Stimulated activated CD8-positive, alpha-beta memory T cell treated with anti-CD3 and anti-CD28 coated beads, Interleukin-7, amount 100 ng/mL, for 4 hours (primary cell): ENCODE data around the gene ASMTL.
A peak's percentile ranks its signal among the peaks of the same experiment; 100 is the strongest.
"Not testable (repeated sequence)": the region's sequence is repeated elsewhere in the genome, so short reads cannot be mapped to it uniquely, and the experiment has no call there.

Experiments used
- DNase-seq, 2 donors: peaks; one replicate each; pipeline ENCODE4 v3.0.0-alpha.2; 2020; ENCODE audit warnings: low read depth in 2 of 2

Gene ASMTL

DNA sequence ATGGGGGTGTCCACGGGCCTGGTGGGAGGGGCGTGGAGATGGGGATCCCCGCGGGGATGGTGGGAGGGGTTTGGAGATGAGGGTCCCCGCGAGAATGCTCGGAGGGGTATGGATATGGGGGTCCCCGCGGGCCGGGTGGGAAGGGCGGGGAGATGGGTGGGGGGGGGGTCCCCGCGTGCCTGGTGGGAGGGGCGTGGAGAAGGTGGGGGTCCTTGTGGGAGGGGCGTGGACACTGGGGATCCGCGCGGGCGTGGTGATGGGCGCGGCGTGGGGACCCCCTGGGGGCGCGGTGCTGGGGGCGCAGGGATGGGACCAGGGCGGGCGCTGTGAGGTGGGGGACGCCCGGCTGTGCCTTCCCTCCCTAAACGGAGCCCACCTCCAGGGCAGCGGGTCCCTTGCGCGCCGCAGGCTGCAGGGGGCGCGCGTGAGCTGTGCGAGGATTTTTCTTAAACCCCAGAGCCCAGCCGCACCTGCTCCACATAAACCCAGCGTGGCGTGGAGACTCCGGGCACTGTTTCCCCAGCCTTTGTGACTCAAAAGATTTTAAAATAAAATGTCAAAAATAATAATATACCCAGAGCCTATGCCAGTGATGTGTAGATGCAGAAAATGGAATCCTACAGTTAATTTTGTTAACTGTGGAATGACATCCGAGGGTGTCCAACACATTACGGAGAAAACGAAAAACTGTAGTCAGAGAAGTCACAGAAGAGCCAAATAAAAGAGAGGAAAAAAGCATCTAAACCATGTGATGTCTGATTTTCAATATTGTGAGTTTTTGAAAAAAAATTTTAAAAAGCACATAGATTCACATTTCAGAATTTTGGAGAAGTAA lies 1.5 kb upstream of the ASMTL start:
- DNase-seq: peak; percentile 79 to 83

DNA sequence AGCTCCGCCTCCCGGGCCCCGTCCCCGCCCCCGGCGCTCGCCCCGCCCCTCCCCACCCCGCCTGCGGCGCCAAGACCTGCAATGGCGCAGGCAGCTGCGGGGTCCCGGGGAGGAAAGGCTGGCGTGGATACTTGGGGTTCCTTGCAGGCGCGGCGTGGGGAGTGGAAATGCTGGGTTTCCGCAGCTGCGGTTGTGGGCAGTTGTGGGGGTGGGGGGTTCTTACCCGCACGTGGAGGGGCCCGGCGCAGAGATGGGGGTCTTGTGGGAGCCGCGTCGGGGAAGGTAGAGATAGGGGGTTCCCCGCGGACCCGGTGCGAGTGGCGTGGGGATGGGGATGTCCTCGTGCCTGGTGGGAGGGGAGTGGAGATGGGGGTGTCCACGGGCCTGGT lies 680 bp upstream of the ASMTL start:
- peak in 1 of 2 donors; percentile 72 for DNase-seq

DNA sequence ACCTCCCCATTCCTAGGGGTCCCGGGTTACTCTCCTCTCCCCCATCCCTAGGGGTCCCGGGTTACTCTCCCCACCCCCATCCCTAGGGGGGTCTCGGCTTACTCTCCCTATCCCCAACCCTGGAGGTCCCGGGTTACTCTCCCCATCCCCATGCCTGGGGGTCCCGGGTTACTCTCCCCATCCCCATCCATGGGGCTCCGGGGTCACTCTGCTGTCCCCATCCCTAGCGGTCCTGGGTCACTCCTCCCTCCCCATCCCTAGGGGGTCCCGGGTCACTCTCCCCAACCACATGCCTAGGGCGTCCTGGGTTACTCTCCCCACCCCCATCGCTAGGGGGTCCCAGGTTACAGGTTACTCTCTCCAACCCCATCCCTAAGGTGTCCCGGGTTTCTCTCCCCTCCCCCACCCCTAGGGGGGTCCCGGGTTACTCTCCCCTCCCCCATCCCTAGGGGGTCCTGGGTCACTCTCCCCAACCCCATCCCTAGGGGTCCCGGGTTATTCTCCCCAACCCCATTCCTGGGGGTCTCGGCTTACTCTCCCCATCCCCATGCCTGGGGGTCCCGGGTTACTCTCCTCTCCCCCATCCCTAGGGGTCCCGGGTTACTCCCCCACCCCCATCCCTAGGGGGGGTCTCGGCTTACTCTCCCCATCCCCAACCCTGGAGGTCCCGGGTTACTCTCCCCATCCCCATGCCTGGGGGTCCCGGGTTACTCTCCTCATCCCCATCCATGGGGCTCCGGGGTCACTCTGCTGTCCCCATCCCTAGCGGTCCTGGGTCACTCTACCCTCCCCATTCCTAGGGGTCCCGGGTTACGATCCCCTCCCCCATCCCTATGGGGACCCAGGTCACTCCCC lies 821 bp downstream of the ASMTL start:
- DNase-seq: no peak

DNA sequence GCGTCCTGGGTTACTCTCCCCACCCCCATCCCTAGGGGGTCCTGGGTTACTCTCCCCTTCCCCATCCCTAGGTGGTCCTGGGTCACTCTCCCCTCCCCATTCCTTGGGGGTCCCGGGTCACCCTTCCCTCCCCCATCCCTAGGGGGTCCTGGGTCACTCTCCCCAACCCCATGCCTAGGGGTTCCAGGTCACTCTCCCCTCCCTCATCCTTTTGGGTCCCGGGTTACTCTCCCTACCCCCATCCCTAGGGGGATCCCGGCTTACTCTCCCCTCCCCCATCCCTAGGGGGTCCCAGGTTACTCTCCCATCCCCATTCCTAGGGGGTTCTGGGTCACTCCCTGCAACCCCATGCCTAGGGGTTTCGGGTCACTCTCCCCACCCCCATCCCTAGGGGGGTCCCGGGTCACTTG lies 1.5 kb downstream of the ASMTL start:
- no peak for DNase-seq

DNA sequence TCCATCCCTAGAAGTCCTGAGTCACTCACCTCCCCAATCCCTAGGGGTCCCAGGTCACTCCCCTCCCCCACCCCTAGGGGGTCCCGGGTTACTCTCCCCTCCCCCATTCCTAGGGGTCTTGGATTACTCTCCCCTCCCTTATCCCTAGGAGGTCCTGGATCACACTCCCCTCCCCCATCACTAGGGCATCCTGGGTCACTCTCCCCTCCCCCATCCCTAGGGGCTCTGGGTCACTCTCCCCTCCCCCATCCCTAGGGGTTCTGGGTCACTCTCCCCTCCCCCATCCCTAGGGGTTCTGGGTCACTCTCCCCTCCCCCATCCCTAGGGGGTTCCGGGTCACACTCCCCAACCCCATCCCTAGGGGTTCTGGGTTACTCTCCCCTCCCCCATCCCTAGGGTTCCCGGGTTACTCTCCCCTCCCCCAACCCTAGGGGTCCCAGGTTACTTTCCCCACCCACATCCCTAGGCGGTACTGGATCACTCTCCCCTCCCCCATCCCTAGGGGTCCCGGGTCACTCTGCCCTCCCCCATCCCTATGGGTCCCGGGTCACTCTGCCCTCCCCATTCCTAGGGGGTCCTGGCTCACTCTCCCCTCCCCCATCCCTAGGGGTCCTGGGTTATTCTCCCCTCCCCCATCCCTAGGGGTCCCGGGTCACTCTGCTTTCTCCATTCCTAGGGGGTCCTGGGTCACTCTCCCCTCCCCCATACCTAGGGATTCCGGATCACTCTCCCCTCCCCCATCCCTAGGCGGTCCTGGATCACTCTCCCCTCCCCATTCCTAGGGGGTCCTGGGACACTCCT lies 2.1 kb downstream of the ASMTL start:
- no peak for DNase-seq

DNA sequence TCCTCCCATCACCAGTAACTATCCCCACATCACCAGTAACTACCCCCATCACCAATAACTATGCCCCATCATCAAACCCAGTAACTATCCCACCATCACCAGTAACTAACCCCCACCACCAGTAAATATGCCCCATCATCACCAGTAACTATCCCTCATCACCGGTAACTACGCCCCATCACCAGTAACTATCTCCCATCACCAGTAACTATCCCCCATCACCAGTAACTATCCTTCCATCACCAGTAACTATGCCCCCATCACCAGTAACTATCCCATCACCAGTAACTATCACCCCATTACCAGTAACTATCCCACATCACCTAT lies 2.9 kb downstream of the ASMTL start:
- no peak for DNase-seq

DNA sequence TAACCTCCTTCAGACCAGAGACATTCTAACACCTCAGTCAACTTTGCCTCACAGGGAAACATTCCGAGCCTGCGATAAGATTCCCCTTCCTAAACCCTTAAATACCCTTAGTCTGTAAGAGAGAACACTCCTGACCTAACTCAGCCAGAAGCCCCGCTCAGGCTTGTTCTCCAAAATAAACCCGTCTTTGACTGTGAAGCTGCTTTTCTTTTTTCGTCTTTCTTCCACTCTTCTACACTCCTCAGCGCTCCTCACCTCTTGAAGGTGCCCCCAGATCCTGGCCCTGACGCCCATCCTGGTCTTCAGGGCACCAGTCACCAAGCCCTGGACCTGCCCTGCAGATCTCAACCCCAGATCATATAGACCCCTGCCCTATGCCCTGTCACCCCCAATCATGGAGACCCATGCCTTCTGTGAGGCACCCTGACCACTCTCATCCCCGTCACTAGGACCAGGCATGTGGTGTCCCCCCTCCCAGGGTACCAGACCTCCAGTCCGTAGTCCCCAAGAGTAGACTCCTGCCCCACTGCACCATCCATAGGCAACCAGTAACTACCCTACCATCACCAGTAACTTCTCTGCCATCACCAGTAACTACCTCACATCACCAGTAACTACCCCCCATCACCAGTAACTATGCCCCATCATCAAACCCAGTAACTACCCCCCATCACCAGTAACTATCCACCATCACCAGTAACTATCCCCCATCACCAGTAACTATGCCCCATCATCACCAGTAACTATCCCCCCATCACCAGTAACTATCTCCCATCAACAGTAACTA lies 3.5 kb downstream of the ASMTL start:
- DNase-seq: no peak

DNA sequence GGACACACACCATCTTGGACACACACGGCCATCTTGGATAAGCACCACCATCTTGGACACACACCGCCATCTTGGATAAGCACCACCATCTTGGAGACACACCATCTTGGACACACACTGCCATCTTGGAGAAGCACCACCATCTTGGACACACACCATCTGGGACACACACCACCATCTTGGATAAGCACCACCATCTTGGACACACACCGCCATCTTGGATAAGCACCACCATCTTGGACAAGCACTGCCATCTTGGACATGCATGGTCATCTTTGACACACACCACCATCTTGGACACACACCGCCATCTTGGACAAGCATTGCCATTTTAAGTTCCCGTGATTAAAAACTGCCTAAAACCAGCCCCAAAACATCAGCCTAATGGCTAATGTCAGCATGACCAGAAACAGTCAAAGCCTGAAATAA lies 4.1 kb downstream of the ASMTL start:
- not testable (repeated sequence) for DNase-seq

DNA sequence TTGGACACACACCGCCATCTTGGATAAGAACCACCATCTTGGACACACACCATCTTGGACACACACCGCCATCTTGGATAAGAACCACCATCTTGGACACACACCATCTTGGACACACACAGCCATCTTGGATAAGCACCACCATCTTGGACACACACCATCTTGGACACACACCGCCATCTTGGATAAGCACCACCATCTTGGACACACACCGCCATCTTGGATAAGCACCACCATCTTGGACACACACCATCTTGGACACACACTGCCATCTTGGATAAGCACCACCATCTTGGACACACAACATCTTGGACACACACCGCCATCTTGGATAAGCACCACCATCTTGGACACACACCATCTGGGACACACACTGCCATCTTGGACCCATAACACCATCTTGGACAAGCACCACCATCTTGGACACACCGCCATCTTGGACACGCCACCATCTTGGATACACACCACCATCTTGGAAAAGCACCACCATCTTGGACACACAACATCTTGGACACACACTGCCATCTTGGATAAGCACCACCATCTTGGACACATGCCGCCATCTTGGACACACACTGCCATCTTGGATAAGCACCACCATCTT lies 4.6 kb downstream of the ASMTL start:
- DNase-seq: not testable (repeated sequence)

DNA sequence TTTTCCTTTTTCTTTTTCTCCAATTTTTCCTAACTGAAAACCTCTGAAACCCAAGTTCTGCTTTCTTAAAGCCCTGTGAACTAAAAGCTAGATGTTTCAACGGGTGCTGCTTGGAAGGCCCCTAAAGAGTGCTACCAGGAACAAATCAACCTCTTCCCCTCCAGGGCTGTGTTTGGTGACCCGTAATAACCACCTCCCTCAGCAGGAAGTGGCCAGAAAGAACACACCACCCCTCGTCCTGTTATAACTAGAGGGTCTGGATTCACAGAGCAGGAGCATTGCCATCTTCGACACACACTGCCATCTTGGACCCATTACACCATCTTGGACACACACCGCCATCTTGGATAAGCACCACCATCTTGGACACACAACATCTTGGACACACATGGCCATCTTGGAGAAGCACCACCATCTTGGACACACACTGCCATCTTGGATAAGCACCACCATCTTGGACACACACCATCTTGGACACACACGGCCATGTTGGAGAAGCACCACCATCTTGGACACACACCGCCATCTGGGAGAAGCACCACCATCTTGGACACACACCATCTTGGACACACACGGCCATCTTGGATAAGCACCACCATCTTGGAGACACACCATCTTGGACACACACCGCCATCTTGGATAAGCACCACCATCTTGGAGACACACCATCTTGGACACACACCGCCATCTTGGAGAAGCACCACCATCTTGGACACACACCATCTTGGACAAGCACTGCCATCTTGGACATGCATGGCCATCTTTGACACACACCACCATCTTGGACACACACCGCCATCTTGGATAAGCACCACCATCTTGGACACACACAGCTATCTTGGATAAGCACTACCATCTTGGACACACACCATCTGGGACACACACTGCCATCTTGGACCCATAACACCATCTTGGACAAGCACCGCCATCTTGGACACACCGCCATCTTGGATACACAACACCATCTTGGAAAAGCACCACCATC lies 5.4 kb downstream of the ASMTL start:
- not testable (repeated sequence) for DNase-seq

DNA sequence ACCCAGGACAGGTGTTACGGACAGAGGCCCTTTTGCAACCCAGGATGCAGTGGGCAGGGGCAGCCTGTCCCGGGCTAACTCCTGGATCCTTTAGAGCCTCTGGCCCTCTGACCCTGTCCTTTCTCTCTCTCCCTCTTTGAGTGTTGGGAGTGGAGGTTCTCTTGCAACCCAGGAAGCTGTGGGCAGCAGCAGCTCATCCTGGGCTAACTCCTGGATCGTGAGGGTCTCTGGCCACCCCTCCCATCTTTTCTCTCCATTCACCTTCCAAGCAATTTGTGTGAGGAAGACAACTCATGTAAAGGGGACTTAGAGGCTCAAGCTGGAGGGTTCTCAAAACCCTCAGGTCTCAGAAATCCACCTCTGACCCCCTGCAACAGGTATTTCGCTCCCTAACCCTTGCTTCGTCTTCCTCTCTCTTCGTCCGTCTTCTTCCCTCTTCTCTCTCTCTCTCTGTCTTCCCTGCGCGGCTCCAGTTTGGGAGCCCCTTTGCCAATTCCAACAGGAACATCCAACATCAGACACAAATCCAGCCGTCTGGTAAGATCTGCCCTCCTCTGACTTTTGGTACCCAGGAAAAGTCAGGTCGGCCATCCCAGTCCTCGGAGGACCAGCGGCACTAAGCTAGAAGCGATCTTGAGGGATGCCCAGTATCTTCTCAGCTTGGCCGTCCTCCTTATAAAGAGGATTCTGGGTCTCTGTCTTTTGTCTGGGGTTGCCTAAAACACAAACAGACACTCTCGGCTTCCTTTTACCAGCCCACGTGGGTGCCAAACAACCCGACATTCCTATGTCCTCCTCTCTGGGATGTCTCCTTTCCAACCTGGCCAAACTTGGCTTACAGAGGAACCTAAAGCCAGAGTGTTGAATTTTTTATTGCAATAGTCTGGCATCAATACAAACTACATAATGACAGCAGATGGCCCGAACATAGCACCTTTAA lies 7.9 kb downstream of the ASMTL start:
- DNase-seq: no peak

DNA sequence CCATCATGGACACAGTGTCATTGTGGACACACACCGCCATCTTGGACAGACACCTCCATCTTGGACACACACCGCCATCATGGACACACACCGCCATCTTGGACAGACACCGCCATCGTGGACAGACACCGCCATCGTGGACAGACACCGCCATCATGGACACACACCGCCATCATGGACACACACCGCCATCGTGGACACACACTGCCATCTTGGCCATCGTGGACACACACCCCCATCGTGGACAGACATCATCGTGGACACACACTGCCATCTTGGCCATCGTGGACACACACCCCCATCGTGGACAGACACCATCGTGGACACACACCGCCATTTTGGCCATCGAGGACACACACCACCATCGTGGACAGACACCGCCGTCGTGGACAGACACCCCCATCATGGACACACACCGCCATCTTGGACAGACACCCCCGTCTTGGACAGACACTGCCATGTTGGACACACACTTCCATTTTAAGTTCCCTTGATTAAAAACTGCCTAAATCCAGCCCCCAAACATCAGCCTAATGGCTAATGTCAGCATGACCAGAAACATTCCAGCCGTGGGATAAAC lies 9.1 kb downstream of the ASMTL start:
- no peak for DNase-seq

DNA sequence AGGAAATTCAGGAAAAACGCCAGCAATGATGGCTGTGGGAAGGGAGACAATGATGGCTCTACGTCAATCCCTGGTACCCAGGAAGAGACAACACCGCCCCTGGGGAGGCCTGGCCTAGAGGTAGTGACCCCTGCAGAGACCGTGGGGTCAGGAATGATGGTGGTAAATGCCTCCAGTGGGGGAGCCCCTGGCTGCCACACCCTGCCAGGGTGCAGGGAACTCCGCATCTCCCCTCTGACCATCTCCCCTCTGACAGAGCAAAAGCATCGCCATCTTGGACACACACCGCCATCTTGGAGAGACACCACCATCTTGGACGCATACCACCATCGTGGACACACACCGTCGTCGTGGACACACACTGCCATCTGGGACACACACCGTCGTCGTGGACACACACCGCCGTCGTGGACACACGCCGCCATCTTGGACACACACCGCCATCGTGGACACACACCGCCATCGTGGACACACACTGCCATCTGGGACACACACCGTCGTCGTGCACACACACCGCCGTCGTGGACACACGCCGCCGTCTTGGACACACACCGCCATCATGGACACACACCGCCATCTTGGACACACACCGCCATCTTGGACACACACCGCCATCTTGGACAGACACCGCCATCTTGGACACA lies 9.9 kb downstream of the ASMTL start:
- DNase-seq: no peak

DNA sequence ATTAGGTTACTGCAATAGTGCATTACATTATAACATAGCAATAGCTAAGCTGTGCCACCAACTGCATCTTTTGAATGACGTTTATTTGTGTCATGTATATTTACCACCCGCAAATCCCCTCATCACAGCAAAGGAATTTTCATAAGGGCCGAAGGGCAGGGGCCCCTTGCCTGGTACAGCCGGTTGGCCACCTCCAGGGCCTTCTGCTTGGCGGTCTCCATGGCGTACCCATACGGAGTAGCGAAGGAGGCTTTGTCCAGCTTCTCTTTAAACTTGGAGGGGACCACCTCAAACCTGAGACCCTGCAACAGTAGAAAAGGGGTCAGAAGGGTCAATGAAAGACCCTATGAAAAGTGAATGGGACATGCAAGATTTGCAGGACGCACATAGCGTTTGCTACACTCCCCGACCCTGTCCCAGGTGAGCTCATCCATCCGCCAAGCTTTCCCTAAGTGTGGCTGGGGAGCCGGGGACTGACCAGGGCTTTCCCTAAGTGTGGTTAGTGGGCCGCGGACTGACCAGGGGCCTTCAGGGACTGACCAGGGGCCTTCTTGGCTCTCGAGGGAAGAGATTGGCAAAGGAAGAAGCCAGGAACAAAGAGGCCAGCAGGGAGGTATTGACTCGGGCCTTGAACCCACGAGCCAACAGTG lies 10.6 kb downstream of the ASMTL start:
- DNase-seq: no peak

DNA sequence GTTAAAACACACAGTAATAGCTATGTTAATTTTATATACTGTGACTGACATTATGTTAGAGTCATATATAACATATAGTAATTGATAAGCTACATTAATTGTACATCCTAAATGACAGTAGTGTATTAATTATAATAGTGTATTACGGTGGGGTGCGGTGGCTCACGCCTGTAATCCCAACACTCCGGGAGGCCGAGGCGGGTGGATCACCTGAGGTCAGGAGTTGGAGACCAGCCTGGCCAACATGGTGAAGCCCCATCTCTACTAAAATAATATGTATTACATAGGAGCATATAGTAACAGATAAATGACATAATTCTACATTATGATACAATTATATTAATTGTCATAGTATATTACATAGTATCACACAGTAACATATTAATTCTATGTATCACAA lies 12.2 kb downstream of the ASMTL start:
- no peak for DNase-seq

DNA sequence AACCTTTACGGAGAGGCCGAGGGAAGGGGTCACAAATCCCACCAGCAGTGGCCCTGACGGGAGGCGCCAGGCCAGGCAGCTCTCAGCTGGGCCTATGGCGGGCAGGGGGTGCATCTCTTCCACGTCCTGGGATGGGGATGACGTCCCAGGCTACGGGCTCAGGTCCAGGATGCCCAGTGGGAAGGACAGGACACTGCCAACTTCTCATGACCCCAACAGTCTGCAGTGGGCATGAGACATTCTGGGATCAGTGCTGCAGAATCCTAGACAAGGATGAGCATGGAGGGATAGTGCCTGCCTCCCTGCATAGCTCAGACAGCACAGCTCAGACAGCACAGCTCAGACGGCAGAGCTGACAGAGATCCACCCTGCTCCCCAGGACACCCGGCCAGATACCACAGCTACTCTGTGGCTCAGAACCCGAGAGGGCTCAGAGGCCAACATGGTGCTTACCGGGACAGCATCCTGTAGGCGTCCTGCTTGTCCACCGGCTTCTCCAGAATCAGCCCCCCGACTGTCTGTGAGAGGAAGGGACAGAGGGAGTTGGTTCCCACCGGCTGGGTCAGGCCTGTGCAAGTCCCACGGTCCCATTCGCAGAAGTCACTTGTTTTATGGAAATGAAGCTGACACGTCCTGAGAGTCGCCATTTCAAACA lies 17.3 kb downstream of the ASMTL start:
- no peak for DNase-seq

DNA sequence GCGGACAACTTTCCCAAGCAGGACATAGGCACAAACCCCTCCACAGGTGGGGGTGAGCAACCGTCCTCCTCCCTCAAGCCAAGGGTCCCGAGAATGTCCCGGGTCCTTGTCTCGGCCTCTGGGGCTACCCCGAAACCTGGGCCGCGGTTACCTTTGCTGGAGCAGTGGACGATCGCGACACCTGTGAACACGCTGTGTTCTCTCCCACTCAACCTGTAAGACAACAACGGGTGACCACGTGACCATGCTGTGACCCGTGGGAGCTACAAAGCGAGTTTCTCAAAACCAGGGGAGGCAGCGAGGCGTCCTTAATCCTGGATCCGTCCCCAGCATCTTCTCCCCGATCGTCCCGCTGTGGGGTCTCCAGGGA lies 17.9 kb downstream of the ASMTL start:
- no peak for DNase-seq
